Upper lobe of left lung (tissue), 4 donors: ENCODE data around the gene LAD1.

ENCODE experiments used
- CTCF ChIP-seq, 6 experiments: fragments of 450-650 bp in 4 of 6; fragments of 200-600 bp in 2 of 6; sonication (generic) in 2 of 6; IDR thresholded peaks; one replicate each; pipeline ENCODE4 v1.5.1; 2016 to 2019; ENCODE audit warnings: antibody characterized with exemption in 6 of 6
- EP300 ChIP-seq, 4 donors: sonication (generic); formaldehyde crosslinking; IDR thresholded peaks; one replicate each; pipeline ENCODE4 v1.5.1; 2017; ENCODE audit warnings: antibody characterized with exemption in 4 of 4, control low read depth in 2 of 4
- POLR2A ChIP-seq, 4 donors: fragments of 450-650 bp; IDR thresholded peaks; one replicate each; pipeline ENCODE4 v1.5.1; 2016 to 2017; ENCODE audit warnings: antibody characterized with exemption in 4 of 4, mild to moderate bottlenecking in 2 of 4

- TF ChIP-seq CTCF (IDR thresholded peaks at IDR 0.05), result no peak
- TF ChIP-seq POLR2A (IDR thresholded peaks at IDR 0.05), result no peak
- no peak for TF ChIP-seq EP300 (IDR thresholded peaks at IDR 0.05)
Measured at GRCh38 chr1:201436393-201436792, 37.3 kb upstream of the LAD1 start.
